Mammary epithelial cell (primary cell): ENCODE data around the gene FAM124B.

Source experiments
- EZH2 ChIP-seq: IDR thresholded peaks from 2 replicates; pipeline ENCODE4 v1.6.1; 2012; ENCODE audit warnings: low read length, inconsistent platforms, borderline replicate concordance
- TF ChIP-seq, protein P1 (sequence below), 2 donors: IDR thresholded peaks in 1 of 2; conservative IDR thresholded peaks in 1 of 2; 2 replicates each; pipeline ENCODE4 v1.5.1; 2011 to 2012; ENCODE audit warnings: inconsistent platforms in 2 of 2, low read length in 2 of 2, mild to moderate bottlenecking in 2 of 2, control low read depth in 1 of 2, low read depth in 1 of 2; ENCODE audit not compliant: insufficient read depth in 1 of 2; ENCODE audit errors: extremely low read depth in 1 of 2

DNA sequence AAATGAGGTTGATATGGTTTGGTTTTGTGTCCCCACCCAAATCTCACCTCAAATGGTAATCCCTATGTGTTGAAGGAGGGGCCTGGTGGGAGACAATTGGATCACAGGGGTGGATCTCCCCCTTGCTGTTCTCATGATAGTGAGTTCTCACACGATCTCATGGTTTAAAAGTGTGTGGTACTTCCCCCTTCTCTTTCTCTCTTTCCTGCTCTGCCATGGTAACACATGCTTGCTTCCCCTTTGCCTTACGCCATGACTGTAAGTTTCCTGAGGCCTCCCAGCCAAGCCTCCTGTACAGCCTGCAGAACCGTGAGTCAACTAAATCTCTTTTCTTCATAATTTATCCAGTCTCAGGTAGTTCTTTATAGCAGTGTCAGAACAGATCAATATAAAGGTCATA lies 24.7 kb upstream of the FAM124B start:
- TF ChIP-seq, protein P1, sequence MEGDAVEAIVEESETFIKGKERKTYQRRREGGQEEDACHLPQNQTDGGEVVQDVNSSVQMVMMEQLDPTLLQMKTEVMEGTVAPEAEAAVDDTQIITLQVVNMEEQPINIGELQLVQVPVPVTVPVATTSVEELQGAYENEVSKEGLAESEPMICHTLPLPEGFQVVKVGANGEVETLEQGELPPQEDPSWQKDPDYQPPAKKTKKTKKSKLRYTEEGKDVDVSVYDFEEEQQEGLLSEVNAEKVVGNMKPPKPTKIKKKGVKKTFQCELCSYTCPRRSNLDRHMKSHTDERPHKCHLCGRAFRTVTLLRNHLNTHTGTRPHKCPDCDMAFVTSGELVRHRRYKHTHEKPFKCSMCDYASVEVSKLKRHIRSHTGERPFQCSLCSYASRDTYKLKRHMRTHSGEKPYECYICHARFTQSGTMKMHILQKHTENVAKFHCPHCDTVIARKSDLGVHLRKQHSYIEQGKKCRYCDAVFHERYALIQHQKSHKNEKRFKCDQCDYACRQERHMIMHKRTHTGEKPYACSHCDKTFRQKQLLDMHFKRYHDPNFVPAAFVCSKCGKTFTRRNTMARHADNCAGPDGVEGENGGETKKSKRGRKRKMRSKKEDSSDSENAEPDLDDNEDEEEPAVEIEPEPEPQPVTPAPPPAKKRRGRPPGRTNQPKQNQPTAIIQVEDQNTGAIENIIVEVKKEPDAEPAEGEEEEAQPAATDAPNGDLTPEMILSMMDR (conservative IDR thresholded peaks at IDR 0.05 in 1 of 2, IDR thresholded peaks at IDR 0.05 in 1 of 2; ENCODE audit: extremely low read depth in 1 of 2, insufficient read depth in 1 of 2, low read depth in 1 of 2, low read length in 2 of 2): no peak
- TF ChIP-seq EZH2: no peak
